Liver (tissue), 3 donors: Measurements from ENCODE around the gene SARM1.

Experiments used
- FOXA1 ChIP-seq: IDR thresholded peaks from 2 replicates; pipeline ENCODE4 v1.6.1; 2016; ENCODE audit warnings: antibody characterized with exemption
- FOXA2 ChIP-seq: IDR thresholded peaks from 2 replicates; pipeline ENCODE4 v1.6.1; 2016; ENCODE audit warnings: antibody characterized with exemption
- JUND ChIP-seq, 2 donors: IDR thresholded peaks; 2 replicates each; pipeline ENCODE4 v1.6.1; 2016; ENCODE audit warnings: antibody characterized with exemption in 2 of 2
- RAD21 ChIP-seq, 2 donors: IDR thresholded peaks; 2 replicates each; pipeline ENCODE4 v1.6.1; 2016; ENCODE audit warnings: antibody characterized with exemption in 2 of 2, mild to moderate bottlenecking in 2 of 2
- RXRA ChIP-seq, 2 donors: IDR thresholded peaks; 2 replicates each; pipeline ENCODE4 v1.6.1; 2017 to 2018; ENCODE audit warnings: antibody characterized with exemption in 2 of 2, mild to moderate bottlenecking in 1 of 2
- TAF1 ChIP-seq: conservative IDR thresholded peaks from 2 replicates; pipeline ENCODE4 v1.6.1; 2016; ENCODE audit warnings: antibody characterized with exemption, mild to moderate bottlenecking
- YY1 ChIP-seq: IDR thresholded peaks from 2 replicates; pipeline ENCODE4 v1.6.1; 2016; ENCODE audit warnings: antibody characterized with exemption, mild to moderate bottlenecking
- TF ChIP-seq, protein P1 (sequence below): IDR thresholded peaks from 2 replicates; pipeline ENCODE4 v1.6.1; 2016; ENCODE audit warnings: antibody characterized with exemption
- TF ChIP-seq, protein P2 (sequence below): fragments of 150-350 bp; IDR thresholded peaks from 2 replicates; pipeline ENCODE4 v1.5.1; 2017; ENCODE audit warnings: improper control_type of control experiment, low read depth, low read length; ENCODE audit not compliant: missing input control
- TF ChIP-seq, protein P3 (sequence below): IDR thresholded peaks from 2 replicates; pipeline ENCODE4 v1.6.1; 2016; ENCODE audit warnings: antibody characterized with exemption
- TF ChIP-seq, protein P4 (sequence below): IDR thresholded peaks from 2 replicates; pipeline ENCODE4 v1.6.1; 2016; ENCODE audit warnings: antibody characterized with exemption, mild to moderate bottlenecking
- donor health status: healthy.
- donor health status: healthy.

DNA sequence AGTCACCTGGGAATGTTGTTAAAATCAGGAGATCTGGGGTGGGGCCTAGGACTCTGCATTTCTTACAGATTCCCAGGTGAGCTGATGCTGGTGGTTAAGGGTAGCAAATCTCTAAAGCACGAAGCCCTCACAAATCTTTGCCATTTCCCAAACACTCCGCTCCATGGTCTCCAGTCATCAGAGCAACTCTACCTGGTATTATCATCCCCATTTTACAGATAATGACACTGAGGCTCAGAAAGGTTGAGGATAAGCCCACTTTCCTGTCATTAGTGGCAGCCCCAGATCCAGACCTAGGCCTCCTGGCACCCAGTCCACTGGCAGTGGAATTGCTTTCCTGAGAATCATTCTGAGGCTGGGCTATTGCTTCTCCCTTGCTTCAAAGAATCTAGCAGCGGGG lies 25.8 kb downstream of the SARM1 start:
- TF ChIP-seq RAD21 (IDR thresholded peaks at IDR 0.05) (no peak), TAF1 (no peak), FOXA1 (no peak), JUND (IDR thresholded peaks at IDR 0.05) (no peak), FOXA2 (no peak), YY1 (no peak), RXRA (IDR thresholded peaks at IDR 0.05) (no peak)
- TF ChIP-seq, protein P1, sequence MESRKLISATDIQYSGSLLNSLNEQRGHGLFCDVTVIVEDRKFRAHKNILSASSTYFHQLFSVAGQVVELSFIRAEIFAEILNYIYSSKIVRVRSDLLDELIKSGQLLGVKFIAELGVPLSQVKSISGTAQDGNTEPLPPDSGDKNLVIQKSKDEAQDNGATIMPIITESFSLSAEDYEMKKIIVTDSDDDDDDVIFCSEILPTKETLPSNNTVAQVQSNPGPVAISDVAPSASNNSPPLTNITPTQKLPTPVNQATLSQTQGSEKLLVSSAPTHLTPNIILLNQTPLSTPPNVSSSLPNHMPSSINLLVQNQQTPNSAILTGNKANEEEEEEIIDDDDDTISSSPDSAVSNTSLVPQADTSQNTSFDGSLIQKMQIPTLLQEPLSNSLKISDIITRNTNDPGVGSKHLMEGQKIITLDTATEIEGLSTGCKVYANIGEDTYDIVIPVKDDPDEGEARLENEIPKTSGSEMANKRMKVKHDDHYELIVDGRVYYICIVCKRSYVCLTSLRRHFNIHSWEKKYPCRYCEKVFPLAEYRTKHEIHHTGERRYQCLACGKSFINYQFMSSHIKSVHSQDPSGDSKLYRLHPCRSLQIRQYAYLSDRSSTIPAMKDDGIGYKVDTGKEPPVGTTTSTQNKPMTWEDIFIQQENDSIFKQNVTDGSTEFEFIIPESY, result no peak
- TF ChIP-seq, protein P2, sequence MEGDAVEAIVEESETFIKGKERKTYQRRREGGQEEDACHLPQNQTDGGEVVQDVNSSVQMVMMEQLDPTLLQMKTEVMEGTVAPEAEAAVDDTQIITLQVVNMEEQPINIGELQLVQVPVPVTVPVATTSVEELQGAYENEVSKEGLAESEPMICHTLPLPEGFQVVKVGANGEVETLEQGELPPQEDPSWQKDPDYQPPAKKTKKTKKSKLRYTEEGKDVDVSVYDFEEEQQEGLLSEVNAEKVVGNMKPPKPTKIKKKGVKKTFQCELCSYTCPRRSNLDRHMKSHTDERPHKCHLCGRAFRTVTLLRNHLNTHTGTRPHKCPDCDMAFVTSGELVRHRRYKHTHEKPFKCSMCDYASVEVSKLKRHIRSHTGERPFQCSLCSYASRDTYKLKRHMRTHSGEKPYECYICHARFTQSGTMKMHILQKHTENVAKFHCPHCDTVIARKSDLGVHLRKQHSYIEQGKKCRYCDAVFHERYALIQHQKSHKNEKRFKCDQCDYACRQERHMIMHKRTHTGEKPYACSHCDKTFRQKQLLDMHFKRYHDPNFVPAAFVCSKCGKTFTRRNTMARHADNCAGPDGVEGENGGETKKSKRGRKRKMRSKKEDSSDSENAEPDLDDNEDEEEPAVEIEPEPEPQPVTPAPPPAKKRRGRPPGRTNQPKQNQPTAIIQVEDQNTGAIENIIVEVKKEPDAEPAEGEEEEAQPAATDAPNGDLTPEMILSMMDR, result no peak
- TF ChIP-seq, protein P3, sequence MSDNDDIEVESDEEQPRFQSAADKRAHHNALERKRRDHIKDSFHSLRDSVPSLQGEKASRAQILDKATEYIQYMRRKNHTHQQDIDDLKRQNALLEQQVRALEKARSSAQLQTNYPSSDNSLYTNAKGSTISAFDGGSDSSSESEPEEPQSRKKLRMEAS, result no peak
- TF ChIP-seq, protein P4, sequence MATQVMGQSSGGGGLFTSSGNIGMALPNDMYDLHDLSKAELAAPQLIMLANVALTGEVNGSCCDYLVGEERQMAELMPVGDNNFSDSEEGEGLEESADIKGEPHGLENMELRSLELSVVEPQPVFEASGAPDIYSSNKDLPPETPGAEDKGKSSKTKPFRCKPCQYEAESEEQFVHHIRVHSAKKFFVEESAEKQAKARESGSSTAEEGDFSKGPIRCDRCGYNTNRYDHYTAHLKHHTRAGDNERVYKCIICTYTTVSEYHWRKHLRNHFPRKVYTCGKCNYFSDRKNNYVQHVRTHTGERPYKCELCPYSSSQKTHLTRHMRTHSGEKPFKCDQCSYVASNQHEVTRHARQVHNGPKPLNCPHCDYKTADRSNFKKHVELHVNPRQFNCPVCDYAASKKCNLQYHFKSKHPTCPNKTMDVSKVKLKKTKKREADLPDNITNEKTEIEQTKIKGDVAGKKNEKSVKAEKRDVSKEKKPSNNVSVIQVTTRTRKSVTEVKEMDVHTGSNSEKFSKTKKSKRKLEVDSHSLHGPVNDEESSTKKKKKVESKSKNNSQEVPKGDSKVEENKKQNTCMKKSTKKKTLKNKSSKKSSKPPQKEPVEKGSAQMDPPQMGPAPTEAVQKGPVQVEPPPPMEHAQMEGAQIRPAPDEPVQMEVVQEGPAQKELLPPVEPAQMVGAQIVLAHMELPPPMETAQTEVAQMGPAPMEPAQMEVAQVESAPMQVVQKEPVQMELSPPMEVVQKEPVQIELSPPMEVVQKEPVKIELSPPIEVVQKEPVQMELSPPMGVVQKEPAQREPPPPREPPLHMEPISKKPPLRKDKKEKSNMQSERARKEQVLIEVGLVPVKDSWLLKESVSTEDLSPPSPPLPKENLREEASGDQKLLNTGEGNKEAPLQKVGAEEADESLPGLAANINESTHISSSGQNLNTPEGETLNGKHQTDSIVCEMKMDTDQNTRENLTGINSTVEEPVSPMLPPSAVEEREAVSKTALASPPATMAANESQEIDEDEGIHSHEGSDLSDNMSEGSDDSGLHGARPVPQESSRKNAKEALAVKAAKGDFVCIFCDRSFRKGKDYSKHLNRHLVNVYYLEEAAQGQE, result no peak
